ENCODE data around the gene ITPR2.

DNA sequence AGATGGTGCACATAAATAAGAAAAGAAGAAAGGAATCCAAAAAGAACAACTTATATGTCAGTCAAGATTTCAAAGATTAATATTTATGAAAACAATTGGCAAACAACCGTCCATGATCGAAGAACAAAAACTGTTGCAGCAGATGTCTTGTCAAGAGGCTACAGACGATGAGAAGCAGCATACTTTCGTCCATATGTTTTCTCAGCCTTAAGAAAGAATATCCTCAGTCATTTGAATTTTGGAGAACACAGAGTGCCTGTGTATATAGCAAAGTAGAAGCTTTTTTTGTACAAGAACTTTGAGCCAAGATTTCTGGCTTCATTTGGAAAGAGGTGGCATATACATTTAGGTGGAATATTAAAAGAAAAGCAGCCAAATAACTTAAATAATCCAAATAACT is 297.2 kb downstream of the ITPR2 start:
- TF ChIP-seq, protein P1, sequence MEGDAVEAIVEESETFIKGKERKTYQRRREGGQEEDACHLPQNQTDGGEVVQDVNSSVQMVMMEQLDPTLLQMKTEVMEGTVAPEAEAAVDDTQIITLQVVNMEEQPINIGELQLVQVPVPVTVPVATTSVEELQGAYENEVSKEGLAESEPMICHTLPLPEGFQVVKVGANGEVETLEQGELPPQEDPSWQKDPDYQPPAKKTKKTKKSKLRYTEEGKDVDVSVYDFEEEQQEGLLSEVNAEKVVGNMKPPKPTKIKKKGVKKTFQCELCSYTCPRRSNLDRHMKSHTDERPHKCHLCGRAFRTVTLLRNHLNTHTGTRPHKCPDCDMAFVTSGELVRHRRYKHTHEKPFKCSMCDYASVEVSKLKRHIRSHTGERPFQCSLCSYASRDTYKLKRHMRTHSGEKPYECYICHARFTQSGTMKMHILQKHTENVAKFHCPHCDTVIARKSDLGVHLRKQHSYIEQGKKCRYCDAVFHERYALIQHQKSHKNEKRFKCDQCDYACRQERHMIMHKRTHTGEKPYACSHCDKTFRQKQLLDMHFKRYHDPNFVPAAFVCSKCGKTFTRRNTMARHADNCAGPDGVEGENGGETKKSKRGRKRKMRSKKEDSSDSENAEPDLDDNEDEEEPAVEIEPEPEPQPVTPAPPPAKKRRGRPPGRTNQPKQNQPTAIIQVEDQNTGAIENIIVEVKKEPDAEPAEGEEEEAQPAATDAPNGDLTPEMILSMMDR (IDR thresholded peaks at IDR 0.05; ENCODE audit: low read length), result no peak
- TF ChIP-seq EZH2 (optimal IDR thresholded peaks at IDR 0.05; ENCODE audit: low read depth, low read length), result no peak

All from MM.1S (cell line).